Small intestine (tissue), 16 donors: ENCODE results near the gene SLC1A1. TPM values are rescaled to one million over a fixed set of nuclear protein-coding genes. Genes with fewer than 3 reads are reported as not detected.

Source experiments
- DNase-seq, 2 donors: peaks; one replicate each; pipeline versions ENCODE4 v3.0.0 to v3.0.0-alpha.2; 2013
- FAIRE-seq: peaks from 2 replicates; lab custom pipeline; 2012; peaks lifted over from hg19 to GRCh38; lab: Jason Lieb, UNC
- H3K27ac ChIP-seq, 3 donors: one replicate each; pipeline ENCODE4 v1.5.1; 2013; ENCODE audit warnings: low read length in 2 of 3, mild to moderate bottlenecking in 2 of 3, control low read depth in 1 of 3, inconsistent platforms in 1 of 3, low read depth in 1 of 3, moderate library complexity in 1 of 3
- H3K27me3 ChIP-seq, 3 donors: one replicate each; pipeline ENCODE4 v1.6.1; 2013; ENCODE audit warnings: low read length in 3 of 3, inconsistent platforms in 1 of 3; ENCODE audit not compliant: control insufficient read depth in 3 of 3, insufficient read depth in 3 of 3
- H3K36me3 ChIP-seq, 3 donors: one replicate each; pipeline ENCODE4 v1.6.1; 2013; ENCODE audit warnings: low read length in 3 of 3, inconsistent platforms in 1 of 3, low read depth in 1 of 3, mild to moderate bottlenecking in 1 of 3, moderate library complexity in 1 of 3; ENCODE audit not compliant: control insufficient read depth in 3 of 3, insufficient read depth in 2 of 3
- H3K4me1 ChIP-seq, 3 donors: one replicate each; pipeline ENCODE4 v1.6.1; 2013; ENCODE audit warnings: low read length in 2 of 3, inconsistent platforms in 1 of 3, low read depth in 1 of 3, mild to moderate bottlenecking in 1 of 3, moderate library complexity in 1 of 3; ENCODE audit not compliant: control insufficient read depth in 3 of 3, insufficient read depth in 2 of 3
- H3K4me3 ChIP-seq, 3 donors: one replicate each; pipeline ENCODE4 v1.5.1; 2013; ENCODE audit warnings: low read length in 3 of 3, control low read depth in 1 of 3, inconsistent platforms in 1 of 3, low read depth in 1 of 3, mild to moderate bottlenecking in 1 of 3, moderate library complexity in 1 of 3
- H3K9me3 ChIP-seq, 2 donors: one replicate each; pipeline ENCODE4 v1.6.1; 2013; ENCODE audit warnings: low read depth in 1 of 2, low read length in 1 of 2; ENCODE audit not compliant: control insufficient read depth in 2 of 2, insufficient read depth in 1 of 2
- WGBS, 3 donors: extraction: QIAGEN DNeasy Blood & Tissue Kit; methylation state at CpG; one replicate each; pipeline ENCODE4 v1.1.7; 2013; 5-methylcytosine and 5-hydroxymethylcytosine counted together
- long read RNA-seq, 10 donors: transcript quantifications; one replicate each; lab custom pipeline, GENCODE V29; 2026
- polyA plus RNA-seq, 4 donors: library from polyadenylated mRNA; stranded (reverse) in 3 of 4; unstranded in 1 of 4; fragments of 200-250 nt in 3 of 4; fragments of 120-200 nt in 1 of 4; gene quantifications; one replicate each; pipeline versions ENCODE4 v1.2.1 to v1.2.3, GENCODE V29; 2013
- donor health status: healthy with polysubstance abuse.
- donor health status: control.
- donor health status: control.
- donor health status: Bipolar disorder and iron deficiency.
- donor health status: healthy.

The SLC1A1 gene
- polyA plus RNA-seq, result 10 to 100 TPM; 21.1 to 46.4 (median 42.9) TPM
- long read RNA-seq, donor 1, transcript SLC1A1-201 (12 exons, 3,722 nt), result major isoform, 18 of 24 reads
- long read RNA-seq, donor 1, partial matches to known transcripts, result 6 of 24 reads
- long read RNA-seq, donor 1, other reads (novel, unspliced or antisense), result 0 of 24 reads
- long read RNA-seq, donor 2, partial matches to known transcripts, result 0 of 3 reads
- long read RNA-seq, donor 2, other reads (novel, unspliced or antisense), result 0 of 3 reads
- long read RNA-seq, donor 3, partial matches to known transcripts, result 20 of 24 reads
- long read RNA-seq, donor 3, other reads (novel, unspliced or antisense), result 0 of 24 reads
- long read RNA-seq, donor 4, result 0 reads
- long read RNA-seq, donor 5, result 0 reads
- long read RNA-seq, donor 6, transcript SLC1A1-201 (12 exons, 3,722 nt), result major isoform, 7 of 16 reads
- long read RNA-seq, donor 6, partial matches to known transcripts, result 9 of 16 reads
- long read RNA-seq, donor 6, other reads (novel, unspliced or antisense), result 0 of 16 reads
- long read RNA-seq, donor 7, result 0 reads
- long read RNA-seq, donor 8, result 0 reads
- long read RNA-seq, donor 9, result 0 reads
- long read RNA-seq, donor 10, transcript SLC1A1-201 (12 exons, 3,722 nt), result major isoform, 9 of 9 reads
- long read RNA-seq, donor 10, partial matches to known transcripts, result 0 of 9 reads
- long read RNA-seq, donor 10, other reads (novel, unspliced or antisense), result 0 of 9 reads

DNA sequence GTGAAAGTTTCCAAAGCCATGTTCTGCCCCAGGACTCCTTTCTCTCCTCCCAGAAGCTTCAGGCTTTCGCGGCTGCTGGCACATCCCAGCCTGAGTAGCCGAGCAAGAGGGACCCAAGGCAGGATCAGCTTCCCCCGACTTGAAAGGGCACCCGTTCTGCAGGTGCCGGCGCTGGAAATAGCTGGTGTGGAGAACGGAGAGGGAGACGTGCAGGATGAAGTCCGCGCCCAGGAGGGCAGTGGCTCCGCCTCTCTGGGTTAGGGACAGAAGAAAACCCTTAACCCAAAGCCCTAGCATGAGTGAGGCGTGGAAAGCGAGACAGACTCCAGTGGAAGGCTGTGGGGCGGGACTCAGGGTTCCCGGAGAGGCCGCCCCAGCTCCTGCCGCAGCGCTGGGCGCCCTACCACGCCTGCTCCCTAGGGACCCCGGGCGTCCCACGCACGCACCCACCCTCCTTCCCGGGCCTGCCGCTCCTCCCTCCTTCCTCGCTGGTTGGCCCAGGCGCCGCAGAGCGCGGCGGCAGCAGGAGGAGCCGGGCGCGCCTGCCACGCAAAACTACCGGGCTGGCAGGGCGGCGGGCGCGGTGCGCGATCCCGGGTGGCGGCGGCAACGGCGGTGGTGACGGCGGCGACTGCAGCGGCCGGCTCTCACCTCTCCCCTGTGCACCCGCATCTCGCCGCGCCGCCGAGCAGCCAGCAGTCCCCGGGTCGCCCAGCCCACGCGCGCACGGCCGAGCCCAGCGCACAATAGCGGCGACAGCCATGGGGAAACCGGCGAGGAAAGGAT is at the start of gene SLC1A1:
Gene SLC1A1, plus strand, starts transcription at position 550 of the 786 bp plus-strand sequence. Its CDS starts 212 bp downstream, at position 762.
- Histone ChIP-seq H3K27ac (peak within 1 kb of the TSS; percentile 18 to 89 (median 88)), H3K9me3 (no peaks in the 10 kb centered on the region), H3K4me1 (peaks cover 0 to 18% (median 3%) of the 10 kb centered on the region in 3 donors), H3K4me3 (peak within 1 kb of the TSS; percentile 28 to 86 (median 79)), H3K36me3 (peaks cover 0 to 3% (median 0%) of the 10 kb centered on the region in 3 donors), H3K27me3 (peaks cover 0 to 6% (median 0%) of the 10 kb centered on the region in 3 donors)
- DNase-seq (peak; percentile 86 to 91), FAIRE-seq (no peak)
- WGBS, 3 donors, result 0 to 2% (median 0%) methylated on average over 36 to 72 of the region's 72 CpGs

DNA sequence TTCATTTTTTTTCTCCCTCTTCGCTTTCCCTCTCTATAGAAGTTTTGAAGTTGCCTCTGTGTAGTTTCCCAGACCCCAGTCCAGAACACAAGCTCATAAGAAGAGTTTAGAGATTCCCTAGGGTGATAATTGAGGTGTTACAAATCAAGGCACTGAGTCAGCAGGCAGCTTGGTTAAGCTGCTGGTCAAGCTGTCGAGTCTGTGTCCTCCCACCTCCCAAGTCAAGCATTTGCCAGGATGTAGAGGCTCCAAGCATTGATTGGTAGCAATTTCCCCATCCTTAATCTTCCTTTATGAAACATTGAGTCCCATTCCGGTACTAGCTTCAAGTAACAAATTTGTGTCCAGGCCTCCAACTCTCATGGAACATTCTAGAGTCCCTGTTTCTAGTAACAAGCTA is 47.5 kb upstream of the SLC1A1 start:
- H3K4me3 ChIP-seq, result no peak overlapping the region
- DNase-seq (no peak), FAIRE-seq (no peak)
- no peaks in the 10 kb centered on the region for H3K4me1 ChIP-seq
- H3K36me3 ChIP-seq, result no peaks in the 10 kb centered on the region
- peaks cover 0 to 2% of the 10 kb centered on the region in 2 donors for H3K9me3 ChIP-seq
- no peak overlapping the region for H3K27ac ChIP-seq
- WGBS, 3 donors, result 73 to 86% (median 82%) methylated on average over 3 of the region's 3 CpGs
- no peaks in the 10 kb centered on the region for H3K27me3 ChIP-seq

DNA sequence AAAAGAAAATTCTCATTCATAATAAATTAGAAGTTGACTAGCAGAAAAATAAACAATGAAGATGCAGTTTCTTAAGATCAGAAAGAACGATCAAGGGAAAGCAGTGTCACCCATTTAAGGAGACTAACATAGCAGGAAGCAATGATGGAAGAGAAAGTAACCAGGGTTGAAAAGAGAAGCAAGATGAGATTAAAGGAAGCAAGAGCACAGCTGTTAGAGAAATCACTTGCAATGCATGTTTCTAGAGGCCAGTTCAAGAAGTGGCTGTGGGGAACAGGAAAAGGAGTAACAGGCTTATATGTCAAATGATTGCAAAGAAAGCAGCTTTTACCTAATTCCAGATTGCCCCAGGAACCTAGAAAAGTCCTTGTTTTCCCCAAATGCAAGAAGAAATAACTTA is 46.8 kb upstream of the SLC1A1 start:
- WGBS, 3 donors, result 76 to 93% (median 87%) methylated on average over 1 of the region's 1 CpG
- H3K4me1 ChIP-seq, result no peaks in the 10 kb centered on the region
- H3K4me3 ChIP-seq, result no peak overlapping the region
- DNase-seq (no peak), FAIRE-seq (no peak)
- H3K27me3 ChIP-seq, result no peaks in the 10 kb centered on the region
- no peak overlapping the region for H3K27ac ChIP-seq
- H3K9me3 ChIP-seq, result peaks cover 0 to 6% of the 10 kb centered on the region in 2 donors
- no peaks in the 10 kb centered on the region for H3K36me3 ChIP-seq

DNA sequence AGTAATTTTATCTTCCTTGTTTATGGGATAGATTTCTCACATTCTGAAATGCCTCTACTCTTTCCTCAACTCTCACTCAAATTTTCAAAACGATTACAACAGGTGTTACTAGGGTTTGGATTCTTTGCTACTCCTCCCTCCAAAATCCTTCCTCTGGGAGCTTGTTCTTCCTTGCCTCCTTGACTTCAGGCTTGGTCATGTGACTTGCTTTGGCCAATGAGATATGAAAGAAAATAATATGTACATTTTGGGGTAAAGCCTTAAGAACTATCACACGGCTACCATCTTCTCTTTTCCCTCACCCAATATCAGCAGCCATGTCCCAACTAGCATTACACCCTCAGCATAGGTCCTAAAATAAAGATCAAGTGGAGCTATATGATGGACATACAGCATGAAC is 28.8 kb upstream of the SLC1A1 start:
- H3K27ac ChIP-seq, result no peak overlapping the region
- WGBS, 3 donors, result 68 to 86% (median 81%) methylated on average over 2 of the region's 2 CpGs
- no peaks in the 10 kb centered on the region for H3K4me1 ChIP-seq
- H3K27me3 ChIP-seq, result no peaks in the 10 kb centered on the region
- H3K9me3 ChIP-seq, result no peaks in the 10 kb centered on the region
- no peak for DNase-seq
- FAIRE-seq, result no peak
- no peak overlapping the region for H3K4me3 ChIP-seq
- H3K36me3 ChIP-seq, result no peaks in the 10 kb centered on the region

DNA sequence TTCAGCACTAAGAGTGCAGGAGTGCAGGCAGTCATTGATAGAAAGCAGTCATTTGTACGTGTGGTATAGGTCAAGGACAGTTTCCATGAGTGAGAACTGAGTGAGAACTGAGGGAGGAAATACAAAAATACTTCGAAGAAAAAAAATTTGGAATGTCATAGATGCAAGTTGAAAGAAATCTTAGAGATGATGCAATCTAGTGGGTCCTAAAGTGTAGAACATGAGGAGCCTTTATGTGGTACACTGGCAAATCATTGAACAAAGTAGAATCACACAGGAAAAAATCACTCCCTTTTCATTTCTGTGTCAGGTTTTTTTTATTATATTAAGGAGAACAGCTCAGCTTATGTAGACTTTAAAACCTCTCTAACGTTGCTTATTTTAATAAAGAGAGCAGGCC is 26.4 kb upstream of the SLC1A1 start:
- DNase-seq, result no peak
- 69 to 76% (median 72%) methylated on average over 3 of the region's 3 CpGs for WGBS, 3 donors
- H3K4me3 ChIP-seq, result no peak overlapping the region
- H3K9me3 ChIP-seq, result peaks cover 0 to 11% of the 10 kb centered on the region in 2 donors
- H3K27me3 ChIP-seq, result peaks cover 0 to 2% (median 0%) of the 10 kb centered on the region in 3 donors
- FAIRE-seq, result no peak
- no peak overlapping the region for H3K27ac ChIP-seq
- H3K36me3 ChIP-seq, result no peaks in the 10 kb centered on the region
- no peaks in the 10 kb centered on the region for H3K4me1 ChIP-seq

DNA sequence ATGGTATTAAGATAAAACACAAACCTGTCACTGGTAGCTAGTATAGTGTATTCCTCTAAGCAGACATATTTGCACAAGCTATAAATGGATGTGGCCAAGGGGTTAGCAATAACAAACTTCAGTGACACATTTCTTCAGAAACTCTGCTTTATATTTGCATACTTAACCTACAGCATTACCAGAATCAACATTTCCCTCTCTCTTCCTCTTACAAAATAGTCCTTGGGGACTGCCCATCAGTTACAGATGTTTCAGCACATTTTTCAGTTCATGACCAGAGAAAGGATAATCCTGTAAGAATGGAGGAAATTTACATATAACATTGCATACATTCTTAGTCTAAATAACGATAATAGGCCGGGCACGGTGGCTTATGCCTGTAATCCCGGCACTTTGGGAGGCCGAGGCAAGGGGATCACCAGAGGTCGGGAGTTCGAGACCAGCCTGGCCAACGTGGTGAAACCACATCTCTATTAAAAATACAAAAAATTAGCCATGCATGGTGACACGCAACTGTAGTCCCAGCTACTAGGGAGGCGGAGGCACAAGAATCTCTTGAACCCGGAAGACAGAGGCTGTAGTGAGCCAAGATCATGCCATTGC is 25.3 kb upstream of the SLC1A1 start:
- no peak overlapping the region for H3K27ac ChIP-seq
- H3K27me3 ChIP-seq, result peaks cover 0 to 2% (median 0%) of the 10 kb centered on the region in 3 donors
- H3K9me3 ChIP-seq, result peaks cover 0 to 11% of the 10 kb centered on the region in 2 donors
- 83 to 90% (median 89%) methylated on average over 11 of the region's 11 CpGs for WGBS, 3 donors
- DNase-seq (no peak), FAIRE-seq (no peak)
- H3K36me3 ChIP-seq, result no peaks in the 10 kb centered on the region
- H3K4me1 ChIP-seq, result no peaks in the 10 kb centered on the region
- H3K4me3 ChIP-seq, result no peak overlapping the region

DNA sequence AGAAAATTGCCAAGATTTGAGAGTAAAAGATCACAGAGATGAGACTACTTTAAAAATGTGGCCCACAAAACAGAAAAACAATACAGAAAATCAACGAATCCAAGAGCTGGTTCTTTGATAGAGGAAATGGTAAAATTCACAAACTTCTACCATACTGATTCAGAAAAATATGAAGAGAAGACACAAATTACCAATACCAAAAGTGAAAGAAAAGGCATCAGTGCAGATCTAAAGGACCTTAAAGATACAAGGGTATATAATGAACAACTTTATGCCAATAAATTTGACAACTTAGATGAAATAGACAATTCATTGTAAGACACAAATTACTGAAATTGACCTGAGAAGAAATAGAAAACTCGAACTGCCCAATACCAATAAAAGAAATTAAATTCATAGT is 24.4 kb upstream of the SLC1A1 start:
- DNase-seq (no peak), FAIRE-seq (no peak)
- Histone ChIP-seq H3K27ac (no peak overlapping the region), H3K9me3 (peaks cover 0 to 11% of the 10 kb centered on the region in 2 donors), H3K4me1 (no peaks in the 10 kb centered on the region), H3K27me3 (peaks cover 0 to 2% (median 0%) of the 10 kb centered on the region in 3 donors), H3K36me3 (no peaks in the 10 kb centered on the region), H3K4me3 (no peak overlapping the region)
- 67 to 80% (median 78%) methylated on average over 2 of the region's 2 CpGs for WGBS, 3 donors
